Glutamatergic neuron (in vitro differentiated cells): ENCODE measurements around the gene DAZAP1. TPM values are rescaled to one million over a fixed set of nuclear protein-coding genes. Genes with fewer than 3 reads are reported as not detected.
A peak's percentile ranks its signal among the peaks of the same experiment; 100 is the strongest.

Source experiments
- DNase-seq: peaks from one replicate; pipeline ENCODE4 v3.0.0; 2022
- H3K27ac Mint-ChIP-seq: one replicate; pipeline ENCODE4 v1.8.0; 2020; ENCODE audit warnings: mild to moderate bottlenecking, mixed read lengths, inconsistent platforms; ENCODE audit not compliant: unreplicated experiment
- H3K27me3 Mint-ChIP-seq: one replicate; pipeline ENCODE4 v1.8.0; 2020; ENCODE audit warnings: mild to moderate bottlenecking, moderate library complexity, mixed read lengths, inconsistent platforms; ENCODE audit not compliant: unreplicated experiment
- H3K36me3 Mint-ChIP-seq: one replicate; pipeline ENCODE4 v1.8.0; 2020; ENCODE audit warnings: mild to moderate bottlenecking, mixed read lengths, inconsistent platforms; ENCODE audit not compliant: unreplicated experiment
- H3K4me1 Mint-ChIP-seq: one replicate; pipeline ENCODE4 v1.8.0; 2020; ENCODE audit warnings: mild to moderate bottlenecking, low read depth, mixed read lengths, inconsistent platforms; ENCODE audit not compliant: unreplicated experiment
- H3K4me3 Mint-ChIP-seq: one replicate; pipeline ENCODE4 v1.8.0; 2020; ENCODE audit warnings: mild to moderate bottlenecking, mixed read lengths, inconsistent platforms; ENCODE audit not compliant: unreplicated experiment
- H3K9me3 Mint-ChIP-seq: one replicate; pipeline ENCODE4 v1.8.0; 2020; ENCODE audit warnings: mild to moderate bottlenecking, moderate library complexity, mixed read lengths, inconsistent platforms; ENCODE audit not compliant: unreplicated experiment
- CTCF ChIP-seq: fragments of 200-600 bp; sonication (generic); IDR thresholded peaks from one replicate; pipeline ENCODE4 v1.5.0; 2021; ENCODE audit not compliant: partially characterized antibody, unreplicated experiment
- total RNA-seq: library from RNA; stranded (reverse); fragmentation: NEBNext Ultra II Directional; extraction: Animal tissue kit (Norgen Biotek cat#: 25700); gene quantifications from one replicate; pipeline ENCODE4 v1.2.1, GENCODE V29; 2021; ENCODE audit not compliant: unreplicated experiment

Gene DAZAP1
- total RNA-seq, 1 donor from 2014 or later, result 135 TPM

GRCh38 chr19:1408300-1409203 lies 1.2 kb downstream of the DAZAP1 start:
- peak overlapping the region; percentile 96 for H3K4me3 Mint-ChIP-seq
- H3K36me3 Mint-ChIP-seq, result no peaks in the 10 kb centered on the region
- peaks cover 7% of the 10 kb centered on the region for H3K27me3 Mint-ChIP-seq
- TF ChIP-seq CTCF, result no peak
- H3K9me3 Mint-ChIP-seq, result peaks cover 15% of the 10 kb centered on the region
- H3K4me1 Mint-ChIP-seq, result peaks cover 32% of the 10 kb centered on the region
- DNase-seq, result peak; percentile 71
- H3K27ac Mint-ChIP-seq, result peak overlapping the region; percentile 77

GRCh38 chr19:1409204-1410005 lies 2.0 kb downstream of the DAZAP1 start:
- H3K27ac Mint-ChIP-seq, result peak overlapping the region; percentile 77
- DNase-seq, result no peak
- peak overlapping the region; percentile 96 for H3K4me3 Mint-ChIP-seq
- peaks cover 32% of the 10 kb centered on the region for H3K4me1 Mint-ChIP-seq
- H3K36me3 Mint-ChIP-seq, result no peaks in the 10 kb centered on the region
- H3K27me3 Mint-ChIP-seq, result peaks cover 7% of the 10 kb centered on the region
- H3K9me3 Mint-ChIP-seq, result peaks cover 15% of the 10 kb centered on the region
- no peak for TF ChIP-seq CTCF

- peak overlapping the region; percentile 86 for H3K27ac Mint-ChIP-seq
- peak overlapping the region; percentile 96 for H3K4me3 Mint-ChIP-seq
- H3K4me1 Mint-ChIP-seq, result peaks cover 35% of the 10 kb centered on the region
- no peak for TF ChIP-seq CTCF
- H3K36me3 Mint-ChIP-seq, result no peaks in the 10 kb centered on the region
- H3K9me3 Mint-ChIP-seq, result peaks cover 16% of the 10 kb centered on the region
- peaks cover 9% of the 10 kb centered on the region for H3K27me3 Mint-ChIP-seq
- no peak for DNase-seq
Measured at GRCh38 chr19:1410136-1410786, 2.9 kb downstream of the DAZAP1 start.

GRCh38 chr19:1410789-1411188 lies 3.4 kb downstream of the DAZAP1 start:
- Mint-ChIP-seq H3K36me3 (no peaks in the 10 kb centered on the region), H3K4me1 (peaks cover 39% of the 10 kb centered on the region), H3K4me3 (peak overlapping the region; percentile 96), H3K9me3 (peaks cover 18% of the 10 kb centered on the region), H3K27ac (peak overlapping the region; percentile 86), H3K27me3 (peaks cover 9% of the 10 kb centered on the region)
- DNase-seq, result no peak
- TF ChIP-seq CTCF, result no peak
